ENCODE results near the gene EOGT. TPM values are rescaled to one million over a fixed set of nuclear protein-coding genes. Genes with fewer than 3 reads are reported as not detected.

Gene EOGT
- total and polyA plus RNA-seq, 10 of the 15 experiments (the other 5 are each of a cell fraction or from before 2014, with no cell fraction given): 3.5 to 16.5 (median 8.3) TPM

- Histone ChIP-seq H3K9ac (ENCODE audit: control insufficient read depth, insufficient read depth, low read length) (peak overlapping the region; percentile 79), H3K9me3 (replicated peaks; ENCODE audit: control insufficient read depth, insufficient read depth, low read length) (no peaks in the 10 kb centered on the region), H3K27ac (ENCODE audit: control insufficient read depth, insufficient read depth) (peak overlapping the region; percentile 73), H3K4me3 (peak overlapping the region; percentile 17; the same call in 1 of the 2 replicates), H2AFZ (ENCODE audit: control insufficient read depth, low read depth, low read length) (peak overlapping the region; percentile 79), H3K79me2 (ENCODE audit: control insufficient read depth, insufficient read depth, low read length) (peaks cover 45% of the 10 kb centered on the region), H3K4me2 (ENCODE audit: control insufficient read depth, insufficient read depth) (peak overlapping the region; percentile 81), H3K4me1 (ENCODE audit: control insufficient read depth, insufficient read depth, low read length) (peaks cover 3% of the 10 kb centered on the region; the same call in 1 of the 2 replicates), H3K27me3 (replicated peaks in 1 of 2; ENCODE audit: control insufficient read depth in 2 of 2, insufficient read depth in 2 of 2, low read length in 1 of 2) (no peaks in the 10 kb centered on the region), H4K20me1 (ENCODE audit: control insufficient read depth, insufficient read depth) (no peaks in the 10 kb centered on the region), H3K36me3 (ENCODE audit: control insufficient read depth in 2 of 2, insufficient read depth in 2 of 2, low read length in 1 of 2) (peaks cover 0 to 4% of the 10 kb centered on the region in 2 experiments; a peak in 1 of 4 replicates)
- TF ChIP-seq POLR2AphosphoS2 (IDR thresholded peaks at IDR 0.05; ENCODE audit: low read depth, low read length) (0 out of 2 replicates have a peak, but pooled peaks have one; percentile 20), NR2C1 (IDR thresholded peaks at IDR 0.05) (0 out of 2 replicates have a peak, but pooled peaks have one; percentile 0), E2F8 (IDR thresholded peaks at IDR 0.05; ENCODE audit: low read depth, partially characterized antibody) (peak; percentile 12), GABPA (IDR thresholded peaks at IDR 0.05; ENCODE audit: low read depth) (no peak)
- ATAC-seq: peak; percentile 2; the same call in 2 of the 3 replicates
- intact Hi-C loops (cut with micrococcal nuclease; ENCODE audit: unreplicated experiment) (loop anchor here (2.0 kb wide), 1 partner anchor 32 kb away; the partner anchor contains the start of gene ARL6IP5), in situ Hi-C loops (cut with MboI) (no loop called here)
- CTCF ChIA-PET: interaction anchor here (0.7 to 2.5 kb wide), 11 partner anchors 8 to 254 kb away, joined by 3 to 13 read pairs (median 4); partner anchors contain the start of gene ARL6IP5
- SMC1A ChIA-PET (ENCODE audit: uncharacterized antibody, unreplicated experiment): interaction anchor here (0.5 to 7.6 kb wide), 11 partner anchors 9 to 562 kb away, joined by 3 to 234 read pairs (median 7); partner anchors contain the start of genes ARL6IP5, EOGT and UBA3
- WGBS (ENCODE audit: insufficient coverage, insufficient replicate concordance, low lambda C conversion rate, missing lambda C conversion rate): 12% methylated on average over 9 of the region's 9 CpGs
- POLR2A ChIA-PET: interaction anchor here (0.7 to 4.0 kb wide), 10 partner anchors 13 to 43 kb away, joined by 3 to 30 read pairs (median 5); partner anchors contain the start of genes ARL6IP5 and EOGT
- no peak for DNase-seq (ENCODE audit: low read depth, low spot score)
- RAD21 ChIA-PET (ENCODE audit: unreplicated experiment): interaction anchor here (1.0 to 7.4 kb wide), 6 partner anchors 24 to 69 kb away, joined by 3 to 152 read pairs (median 4); partner anchors contain the start of gene ARL6IP5
- no peak for FAIRE-seq
- BruUV-seq (replicated peaks): no TSS peak
Observed at GRCh38 chr3:69052472-69052898, 39.0 kb upstream of the EOGT start.

All from GM12878 (cell line).